Muscle of leg (tissue), 11 donors: Measurements from ENCODE around the gene CHL1. TPM values are rescaled to one million over a fixed set of nuclear protein-coding genes. Genes with fewer than 3 reads are reported as not detected.

Experiments used
- DNase-seq: peaks from one replicate; pipeline ENCODE4 v3.0.0; 2013
- H3K27ac ChIP-seq: one replicate; pipeline ENCODE4 v1.5.1; 2013; ENCODE audit warnings: mild to moderate bottlenecking, low read length, control low read depth
- H3K27me3 ChIP-seq: one replicate; pipeline ENCODE4 v1.6.1; 2013; ENCODE audit warnings: low read length; ENCODE audit not compliant: control insufficient read depth, insufficient read depth
- H3K36me3 ChIP-seq: one replicate; pipeline ENCODE4 v1.6.1; 2013; ENCODE audit warnings: low read length; ENCODE audit not compliant: control insufficient read depth, insufficient read depth
- H3K4me1 ChIP-seq: one replicate; pipeline ENCODE4 v1.6.1; 2013; ENCODE audit warnings: low read length; ENCODE audit not compliant: control insufficient read depth, insufficient read depth
- H3K4me3 ChIP-seq: one replicate; pipeline ENCODE4 v1.5.1; 2013; ENCODE audit warnings: low read length, control low read depth
- H3K9me3 ChIP-seq: replicated peaks from 2 replicates; pipeline ENCODE4 v1.6.1; 2013; ENCODE audit warnings: low read depth, low read length; ENCODE audit not compliant: control insufficient read depth
- WGBS: methylation state at CpG from one replicate; pipeline ENCODE4 v1.1.5; 2013; ENCODE audit warnings: missing lambda C conversion rate; ENCODE audit not compliant: insufficient coverage; 5-methylcytosine and 5-hydroxymethylcytosine counted together
- polyA plus RNA-seq, 8 donors: library from polyadenylated mRNA; unstranded; fragments of 120-200 nt; gene quantifications; one replicate each; pipeline versions ENCODE4 v1.2.1 to v1.2.3, GENCODE V29; 2013; ENCODE audit warnings: inconsistent platforms in 1 of 8, low replicate concordance in 1 of 8; ENCODE audit not compliant: insufficient read length in 8 of 8, insufficient read depth in 1 of 8
- total RNA-seq: library from RNA; stranded (reverse); fragments of 120-200 nt; gene quantifications from one replicate; pipeline ENCODE4 v1.2.4, GENCODE V29; 2013

The CHL1 gene
- total and polyA plus RNA-seq, 9 donors = 3.2 to 5.7 (median 4.5) TPM

GRCh38 chr3:295166-295565, 98.6 kb downstream of the CHL1 start:
- H3K27ac ChIP-seq = no peak overlapping the region
- no peaks in the 10 kb centered on the region for H3K36me3 ChIP-seq
- H3K4me1 ChIP-seq = no peaks in the 10 kb centered on the region
- no peak overlapping the region for H3K4me3 ChIP-seq
- no peaks in the 10 kb centered on the region for H3K9me3 ChIP-seq
- WGBS = no CpG with 5 or more reads among the region's 3 CpGs
- DNase-seq = no peak
- no peaks in the 10 kb centered on the region for H3K27me3 ChIP-seq

- Histone ChIP-seq H3K27ac (no peak overlapping the region), H3K4me3 (no peak overlapping the region), H3K4me1 (no peaks in the 10 kb centered on the region), H3K36me3 (no peaks in the 10 kb centered on the region), H3K27me3 (no peaks in the 10 kb centered on the region), H3K9me3 (no peaks in the 10 kb centered on the region)
- WGBS = no CpG with 5 or more reads among the region's 3 CpGs
- DNase-seq = no peak
These were observed 101.0 kb downstream of the CHL1 start for GRCh38 chr3:297585-297984.

- H3K9me3 ChIP-seq = no peaks in the 10 kb centered on the region
These were observed 103.2 kb downstream of the CHL1 start for GRCh38 chr3:299590-300301.

DNA sequence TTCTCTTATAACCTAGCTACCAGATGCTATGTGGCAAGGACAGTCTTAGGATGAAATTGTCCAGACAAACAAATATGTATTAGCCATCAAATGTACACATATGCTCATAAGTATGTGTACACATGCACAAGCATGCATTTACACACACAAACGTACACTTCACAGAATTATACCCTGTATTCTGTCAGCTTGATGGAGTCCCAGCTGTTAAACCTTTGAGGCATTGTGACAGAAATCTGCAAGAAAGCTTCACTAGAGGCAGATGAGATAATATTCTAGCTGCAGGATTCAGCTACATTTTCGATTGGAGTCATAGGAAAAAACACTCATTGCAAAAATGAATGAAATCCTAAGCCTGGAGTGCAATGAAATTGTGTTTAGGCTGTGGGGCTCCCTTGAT, 110.6 kb downstream of the CHL1 start:
- H3K4me1 ChIP-seq = no peaks in the 10 kb centered on the region

More at GRCh38 chr3:299590-300301, 103.2 kb downstream of the CHL1 start:
- Histone ChIP-seq H3K27ac (no peak overlapping the region), H3K36me3 (no peaks in the 10 kb centered on the region), H3K27me3 (no peaks in the 10 kb centered on the region), H3K4me1 (no peaks in the 10 kb centered on the region), H3K4me3 (no peak overlapping the region)
- no CpG with 5 or more reads among the region's 5 CpGs for WGBS
- DNase-seq = no peak

GRCh38 chr3:308597-309321, 112.2 kb downstream of the CHL1 start:
- 31% methylated on average over 28 of the region's 35 CpGs for WGBS
- H3K27ac ChIP-seq = no peak overlapping the region
- no peaks in the 10 kb centered on the region for H3K9me3 ChIP-seq
- H3K27me3 ChIP-seq = peaks cover 2% of the 10 kb centered on the region
- no peaks in the 10 kb centered on the region for H3K36me3 ChIP-seq
- no peaks in the 10 kb centered on the region for H3K4me1 ChIP-seq
- no peak for DNase-seq
- no peak overlapping the region for H3K4me3 ChIP-seq

More for the DNA sequence above, 110.6 kb downstream of the CHL1 start:
- no CpG with 5 or more reads among the region's 2 CpGs for WGBS
- Histone ChIP-seq H3K4me3 (no peak overlapping the region), H3K9me3 (no peaks in the 10 kb centered on the region), H3K36me3 (no peaks in the 10 kb centered on the region), H3K27ac (no peak overlapping the region), H3K27me3 (peaks cover 2% of the 10 kb centered on the region)
- no peak for DNase-seq

DNA sequence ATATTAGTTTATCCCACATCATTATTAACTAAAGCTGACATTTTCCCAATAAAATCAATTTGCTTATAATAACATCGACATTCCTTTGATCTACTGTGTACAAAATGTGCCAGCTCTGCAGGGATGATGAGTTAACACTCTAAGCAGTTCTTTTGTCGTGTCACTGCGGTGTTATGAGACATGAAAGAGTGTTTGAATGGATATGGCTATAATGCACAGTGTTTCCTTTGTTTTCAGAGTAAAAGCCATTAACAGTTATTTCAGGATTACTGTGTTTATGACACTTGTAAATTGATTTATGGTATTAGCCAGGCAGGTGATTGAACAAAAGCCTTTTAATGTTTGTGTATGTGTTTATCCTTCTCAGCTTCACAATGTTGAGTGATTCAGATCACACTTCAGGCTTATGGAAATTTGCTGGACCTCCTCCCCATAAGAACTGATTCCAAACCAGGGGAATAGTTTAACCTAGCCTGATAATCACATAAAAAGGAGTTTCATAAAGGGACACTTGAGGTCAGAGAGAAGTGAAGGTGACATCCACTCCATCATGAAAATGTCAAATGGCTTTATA, 115.7 kb downstream of the CHL1 start:
- DNase-seq = no peak
- Histone ChIP-seq H3K9me3 (no peaks in the 10 kb centered on the region), H3K4me3 (no peak overlapping the region), H3K36me3 (no peaks in the 10 kb centered on the region), H3K4me1 (no peaks in the 10 kb centered on the region), H3K27ac (no peak overlapping the region), H3K27me3 (peaks cover 2% of the 10 kb centered on the region)
- WGBS = 57% methylated on average over 2 of the region's 3 CpGs

DNA sequence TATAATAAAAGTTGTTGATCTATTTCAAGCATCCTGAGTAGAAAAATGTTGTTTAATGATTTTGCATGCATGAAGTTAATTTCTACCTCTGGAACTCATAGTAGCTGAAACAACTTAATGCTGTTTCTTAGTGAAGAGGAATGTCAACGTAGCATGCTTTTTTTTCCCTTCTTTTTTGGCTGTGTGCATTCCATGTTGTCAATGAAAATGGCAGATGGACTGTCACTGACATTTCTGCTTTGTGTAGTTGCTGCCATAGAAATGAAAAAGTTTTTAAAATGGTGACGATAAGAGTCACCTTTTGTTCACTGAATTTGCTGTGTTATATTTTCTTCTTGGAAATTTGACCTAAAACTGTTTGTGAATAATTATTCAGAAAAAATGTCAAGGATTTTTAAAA, 116.3 kb downstream of the CHL1 start:
- H3K27me3 ChIP-seq = peaks cover 2% of the 10 kb centered on the region
- no peak for DNase-seq
- no peaks in the 10 kb centered on the region for H3K36me3 ChIP-seq
- no peaks in the 10 kb centered on the region for H3K4me1 ChIP-seq
- H3K4me3 ChIP-seq = no peak overlapping the region
- WGBS = 40% methylated on average over 1 of the region's 2 CpGs
- no peak overlapping the region for H3K27ac ChIP-seq
- H3K9me3 ChIP-seq = no peaks in the 10 kb centered on the region

GRCh38 chr3:317012-317411, 120.4 kb downstream of the CHL1 start:
- whole genome bisulfite sequencing = no CpG with 5 or more reads among the region's 3 CpGs
- no peak overlapping the region for H3K27ac ChIP-seq
- H3K4me3 ChIP-seq = no peak overlapping the region
- H3K27me3 ChIP-seq = no peaks in the 10 kb centered on the region
- no peaks in the 10 kb centered on the region for H3K36me3 ChIP-seq
- H3K9me3 ChIP-seq = no peaks in the 10 kb centered on the region
- no peaks in the 10 kb centered on the region for H3K4me1 ChIP-seq
- DNase-seq = no peak

GRCh38 chr3:318903-319302, 122.3 kb downstream of the CHL1 start:
- H3K36me3 ChIP-seq = no peaks in the 10 kb centered on the region
- H3K4me3 ChIP-seq = no peak overlapping the region
- no CpG with 5 or more reads among the region's 2 CpGs for WGBS
- no peak for DNase-seq
- no peaks in the 10 kb centered on the region for H3K9me3 ChIP-seq
- H3K27me3 ChIP-seq = no peaks in the 10 kb centered on the region
- H3K27ac ChIP-seq = no peak overlapping the region
- no peaks in the 10 kb centered on the region for H3K4me1 ChIP-seq

GRCh38 chr3:324423-324822, 127.9 kb downstream of the CHL1 start:
- Histone ChIP-seq H3K4me1 (no peaks in the 10 kb centered on the region), H3K27ac (no peak overlapping the region), H3K36me3 (no peaks in the 10 kb centered on the region), H3K27me3 (no peaks in the 10 kb centered on the region), H3K9me3 (no peaks in the 10 kb centered on the region), H3K4me3 (no peak overlapping the region)
- WGBS = no CpG with 5 or more reads among the region's 2 CpGs
- DNase-seq = no peak
